ENCODE data around the gene KRTAP19-8.

Gene KRTAP19-8

GRCh38 chr21:31038376-31038775 is at the start of gene KRTAP19-8:
Gene KRTAP19-8, minus strand, starts transcription at chr21:31038476. Its CDS starts 33 bp downstream, at chr21:31038443.
- DNase-seq (ENCODE audit: low spot score), result no peak

- no peak for DNase-seq (ENCODE audit: low spot score)
These were observed 49.6 kb upstream of the KRTAP19-8 start for GRCh38 chr21:31087639-31088473.

GRCh38 chr21:31084689-31085088 is 46.4 kb upstream of the KRTAP19-8 start:
- no peak for DNase-seq (ENCODE audit: low spot score)

- no peak for DNase-seq (ENCODE audit: low spot score)
These were observed 40.5 kb upstream of the KRTAP19-8 start for GRCh38 chr21:31078796-31079195.

GRCh38 chr21:31078216-31078615 is 39.9 kb upstream of the KRTAP19-8 start:
- DNase-seq (ENCODE audit: low spot score), result no peak

- no peak for DNase-seq (ENCODE audit: low spot score)
These were observed 37.6 kb upstream of the KRTAP19-8 start for GRCh38 chr21:31075848-31076247.

- DNase-seq (ENCODE audit: low spot score), result no peak
These were observed 34.3 kb upstream of the KRTAP19-8 start for GRCh38 chr21:31072533-31072932.

- no peak for DNase-seq (ENCODE audit: low spot score)
These were observed 26.5 kb upstream of the KRTAP19-8 start for GRCh38 chr21:31064803-31065202.

GRCh38 chr21:31052489-31053142 is 14.3 kb upstream of the KRTAP19-8 start:
- DNase-seq (ENCODE audit: low spot score), result no peak

GRCh38 chr21:31050577-31051157 is 12.4 kb upstream of the KRTAP19-8 start:
- DNase-seq (ENCODE audit: low spot score), result no peak

- no peak for DNase-seq (ENCODE audit: low spot score)
These were observed 7.6 kb upstream of the KRTAP19-8 start for GRCh38 chr21:31045841-31046240.

- no peak for DNase-seq (ENCODE audit: low spot score)
These were observed 5.2 kb upstream of the KRTAP19-8 start for GRCh38 chr21:31043471-31043870.

GRCh38 chr21:31042080-31042464 is 3.8 kb upstream of the KRTAP19-8 start:
- DNase-seq (ENCODE audit: low spot score), result no peak

GRCh38 chr21:31041295-31042079 is 3.2 kb upstream of the KRTAP19-8 start:
- DNase-seq (ENCODE audit: low spot score), result no peak

GRCh38 chr21:31034378-31034777 is 3.9 kb downstream of the KRTAP19-8 start:
- no peak for DNase-seq (ENCODE audit: low spot score)

GRCh38 chr21:31030367-31031106 is 7.7 kb downstream of the KRTAP19-8 start:
- DNase-seq (ENCODE audit: low spot score), result no peak

GRCh38 chr21:31023680-31024079 is 14.6 kb downstream of the KRTAP19-8 start:
- DNase-seq (ENCODE audit: low spot score), result no peak

- DNase-seq (ENCODE audit: low spot score), result no peak
These were observed 16.0 kb downstream of the KRTAP19-8 start for GRCh38 chr21:31022306-31022705.

- no peak for DNase-seq (ENCODE audit: low spot score)
These were observed 20.0 kb downstream of the KRTAP19-8 start for GRCh38 chr21:31018232-31018631.

GRCh38 chr21:31014891-31015290 is 23.4 kb downstream of the KRTAP19-8 start:
- no peak for DNase-seq (ENCODE audit: low spot score)

All from hematopoietic multipotent progenitor cell treated with erythropoietin and hydrocortisone succinate and interleukin-3 and kit ligand, for 17 days (in vitro differentiated cells).